Measurements from ENCODE around the gene AXIN1.

AXIN1 gene

DNA sequence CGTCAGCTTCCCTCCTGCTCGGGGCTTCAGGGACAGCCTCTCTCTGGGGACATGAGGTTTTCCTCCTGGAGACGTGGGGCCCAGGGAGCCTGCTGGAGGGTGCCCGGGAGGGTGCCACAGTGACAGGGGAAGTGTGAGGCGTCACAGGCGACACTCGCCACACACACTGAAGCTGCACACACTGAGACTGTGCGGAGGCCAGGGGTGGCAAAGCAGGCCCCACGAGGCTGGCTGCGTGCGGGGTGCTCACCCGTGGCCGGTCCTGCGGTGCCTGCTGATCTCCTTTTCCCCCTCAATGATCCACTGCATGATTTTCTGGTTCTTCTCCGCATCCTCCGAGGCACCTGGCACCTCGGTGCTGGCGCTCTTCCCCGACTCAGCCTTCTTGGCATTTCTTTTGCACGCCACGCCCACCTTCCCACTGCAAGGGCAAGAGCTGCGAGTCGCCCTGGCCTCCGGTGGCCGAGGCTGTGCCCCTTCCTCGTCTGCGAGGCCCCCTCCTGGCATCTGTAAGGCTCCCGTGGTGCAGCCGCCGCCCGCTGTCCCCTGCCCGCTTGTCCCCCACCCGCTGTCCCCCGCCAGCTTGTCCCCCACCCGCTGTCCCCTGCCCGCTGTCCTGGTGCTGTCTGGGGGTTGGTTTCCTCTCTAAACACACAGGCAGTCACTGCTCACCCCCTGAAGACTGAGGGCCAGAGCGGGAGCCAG is 55.6 kb downstream of the AXIN1 start:
- DNase-seq = no peak

GRCh38 chr16:296276-296675 is 56.2 kb downstream of the AXIN1 start:
- no peak for DNase-seq

DNA sequence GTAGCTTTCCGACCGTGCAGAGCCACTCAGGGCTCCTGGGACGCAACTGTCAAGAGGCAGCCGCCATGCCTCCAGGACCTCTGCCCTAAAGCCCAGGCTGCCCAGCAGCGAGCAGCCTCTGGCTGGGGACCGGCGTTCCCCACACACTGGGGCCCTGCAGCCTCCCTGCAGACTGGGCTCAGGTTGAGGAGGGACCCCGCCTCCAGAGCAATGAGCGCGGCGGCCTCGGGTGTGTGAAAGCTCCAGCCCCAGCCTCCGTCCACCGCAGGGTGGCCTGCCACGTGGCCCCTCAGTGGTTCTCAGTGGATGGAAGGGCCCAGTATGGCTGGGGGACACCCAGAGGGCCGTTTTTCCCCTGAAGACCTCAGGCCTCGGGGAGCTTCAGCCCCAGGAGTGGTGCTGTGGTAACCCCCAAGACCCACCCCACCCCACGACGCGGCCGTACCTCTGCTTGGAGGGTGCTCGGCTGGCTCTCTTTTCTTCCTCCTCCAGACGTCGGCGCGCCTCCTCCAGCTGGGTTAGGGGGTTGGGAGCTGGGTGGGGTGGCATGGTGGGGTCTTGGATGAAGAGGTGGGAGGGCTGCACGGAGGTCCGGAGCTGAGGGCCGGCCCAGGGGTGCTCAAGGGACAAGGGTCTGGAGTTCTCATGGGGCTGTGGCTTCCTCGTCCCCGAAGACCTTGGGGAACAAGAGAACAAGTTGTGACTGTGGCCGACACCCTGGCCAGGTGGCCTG is 59.3 kb downstream of the AXIN1 start:
- DNase-seq = no peak

DNA sequence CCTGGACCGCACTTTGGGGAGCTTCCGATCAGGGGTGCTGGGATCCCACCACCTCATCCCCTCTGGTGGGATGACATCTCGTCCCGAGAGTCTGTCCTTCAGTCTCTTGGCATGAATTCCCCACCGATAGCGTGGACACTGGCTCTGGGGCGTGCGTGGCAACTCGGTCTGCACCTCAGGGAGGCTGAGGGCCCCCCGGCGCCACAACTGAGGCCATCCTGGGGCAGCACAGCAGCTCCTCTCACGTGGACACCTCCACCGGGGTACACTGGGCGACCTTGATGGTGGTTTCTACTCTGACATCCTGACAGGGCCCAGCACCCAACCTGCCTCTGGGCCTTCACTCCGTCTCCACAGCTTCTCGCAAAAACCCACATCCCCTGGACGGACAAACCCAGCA is 61.0 kb downstream of the AXIN1 start:
- DNase-seq = no peak

- DNase-seq = no peak
These were observed 61.7 kb downstream of the AXIN1 start for GRCh38 chr16:290681-291405.

DNA sequence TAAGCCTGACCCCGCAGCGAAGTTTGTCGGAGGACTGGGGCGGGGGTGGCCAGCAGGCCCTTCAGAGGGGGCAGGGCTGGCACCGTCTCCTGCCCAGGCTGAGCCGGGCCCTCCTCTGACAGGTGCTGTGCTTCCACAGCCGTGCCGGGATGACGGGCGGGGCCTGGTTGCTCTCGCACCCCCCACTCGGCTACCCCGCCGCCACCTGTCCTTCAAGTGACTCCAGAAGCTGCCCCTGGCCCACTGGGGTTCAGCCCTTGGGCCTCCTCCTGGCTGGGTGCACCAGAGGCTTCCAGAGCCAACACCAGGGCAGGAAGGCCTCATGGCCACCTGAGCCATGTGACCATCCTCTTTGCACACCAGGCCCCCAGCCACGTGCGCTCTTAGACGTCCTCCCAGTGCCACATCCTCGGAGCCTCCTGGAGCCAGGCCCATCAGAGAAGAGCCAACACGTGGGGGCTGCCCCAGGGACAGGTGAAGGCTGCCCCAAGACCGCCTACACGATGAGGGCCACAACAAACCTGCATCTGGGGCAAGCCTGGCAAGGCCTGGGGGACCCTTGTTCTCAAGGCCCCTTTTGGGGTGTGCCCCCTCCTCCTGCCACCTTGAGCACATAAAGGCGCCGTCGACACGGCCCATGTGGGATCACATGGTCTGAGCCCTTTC is 62.4 kb downstream of the AXIN1 start:
- DNase-seq = no peak

GRCh38 chr16:289395-289997 is 63.0 kb downstream of the AXIN1 start:
- DNase-seq = no peak

DNA sequence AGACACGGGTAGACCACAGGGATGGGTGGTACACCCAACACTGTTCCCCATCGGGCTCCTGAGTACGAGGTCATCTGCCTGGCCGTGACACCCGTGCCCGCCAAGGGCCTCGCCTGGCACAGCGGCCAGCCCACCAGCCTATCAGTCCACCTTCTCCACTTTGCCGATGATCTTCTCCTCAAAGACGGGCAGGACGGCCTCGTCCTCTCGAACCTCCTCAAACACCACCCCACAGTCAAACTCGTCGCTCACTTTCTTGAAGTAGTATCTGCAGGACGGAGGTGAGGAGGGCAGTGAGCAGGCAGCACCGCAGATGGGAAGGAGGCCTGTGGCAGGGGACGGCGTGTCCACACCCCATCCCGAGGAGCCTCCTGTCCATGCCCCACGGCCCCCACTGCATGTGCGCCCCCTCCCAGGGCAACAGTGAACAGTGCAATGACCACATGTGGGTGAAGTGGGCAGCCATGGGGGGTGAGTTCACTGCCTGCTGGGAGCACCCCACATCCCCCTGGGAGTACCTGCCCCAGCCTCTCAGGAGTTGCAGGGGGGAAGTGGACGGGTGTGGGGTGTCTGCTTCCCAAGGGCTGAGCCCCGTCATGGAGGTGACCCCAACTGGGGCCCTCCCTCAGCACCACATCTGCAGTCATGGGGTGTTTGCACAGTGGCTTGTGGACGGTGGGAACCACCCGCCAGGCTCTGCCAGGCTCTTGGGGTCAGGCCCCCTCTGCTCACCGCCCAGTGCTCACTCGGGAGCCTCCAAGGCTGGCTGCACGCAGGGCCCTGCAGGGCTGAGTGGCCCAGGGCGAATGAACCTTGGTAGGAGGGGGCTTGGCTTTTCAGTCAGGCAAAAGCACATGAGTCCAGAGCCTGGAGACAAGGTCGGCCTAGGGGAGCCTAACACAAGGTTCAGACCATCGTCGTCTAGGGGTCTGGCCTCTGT is 64.3 kb downstream of the AXIN1 start:
- DNase-seq = no peak

- no peak for DNase-seq
These were observed 65.2 kb downstream of the AXIN1 start for GRCh38 chr16:287298-287811.

- DNase-seq = no peak
These were observed 65.8 kb downstream of the AXIN1 start for GRCh38 chr16:286491-287297.

DNA sequence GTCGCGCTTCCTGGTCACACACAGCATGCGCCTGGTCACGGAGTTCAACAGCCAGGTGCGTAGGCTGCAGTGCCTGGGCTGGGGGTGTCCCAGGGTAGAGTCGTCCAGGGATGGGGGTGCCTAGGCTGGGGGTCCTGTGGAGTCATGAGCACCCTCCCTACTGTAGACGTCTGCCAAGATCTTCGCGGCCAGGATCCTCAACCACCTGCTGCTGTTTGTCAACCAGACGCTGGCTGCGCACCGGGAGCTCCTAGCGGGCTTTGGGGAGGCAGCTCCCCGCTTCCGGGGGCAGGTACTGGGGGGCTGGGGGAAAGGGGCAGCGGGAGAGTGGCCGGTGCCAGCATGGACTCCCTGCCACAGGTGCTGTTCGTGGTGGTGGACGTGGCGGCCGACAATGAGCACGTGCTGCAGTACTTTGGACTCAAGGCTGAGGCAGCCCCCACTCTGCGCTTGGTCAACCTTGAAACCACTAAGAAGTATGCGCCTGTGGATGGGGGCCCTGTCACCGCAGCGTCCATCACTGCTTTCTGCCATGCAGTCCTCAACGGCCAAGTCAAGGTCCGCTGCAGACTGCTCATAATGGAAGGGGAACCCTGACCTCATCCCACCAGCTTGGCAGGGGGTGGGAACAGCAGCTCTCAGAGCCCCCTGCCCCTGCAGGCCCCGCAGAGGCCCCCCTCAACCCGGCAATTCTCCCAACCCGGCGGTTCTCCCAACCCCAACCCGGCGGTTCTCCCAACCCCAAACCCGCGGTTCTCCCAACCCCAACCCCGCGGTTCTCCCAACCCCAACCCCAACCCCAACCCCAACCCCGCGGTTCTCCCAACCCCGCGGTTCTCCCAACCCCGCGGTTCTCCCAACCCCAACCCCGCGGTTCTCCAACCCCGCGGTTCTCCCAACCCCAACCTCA is 67.1 kb downstream of the AXIN1 start:
- DNase-seq = no peak

- DNase-seq = no peak
These were observed 68.1 kb downstream of the AXIN1 start for GRCh38 chr16:284204-285120.

GRCh38 chr16:283033-283805 is 69.3 kb downstream of the AXIN1 start, which contains the start of gene PDIA2:
Gene PDIA2 (plus strand): TSS chr16:283164. CDS start chr16:283170, 6 bp downstream.
- no peak for DNase-seq

- DNase-seq = no peak
These were observed 70.0 kb downstream of the AXIN1 start for GRCh38 chr16:282491-282890.

- DNase-seq = no peak
These were observed 70.8 kb downstream of the AXIN1 start for GRCh38 chr16:281660-282255.

GRCh38 chr16:280991-281659 is 71.4 kb downstream of the AXIN1 start:
- no peak for DNase-seq

Data from suppressor macrophage treated with lipopolysaccharide for 1 hour (primary cell).